Astrocyte of the spinal cord (primary cell): Measurements from ENCODE around the gene PPA1.
"Not testable (repeated sequence)": the region's sequence is repeated elsewhere in the genome, so short reads cannot be mapped to it uniquely, and the experiment has no call there.

Experiments used
- DNase-seq: peaks from one replicate; pipeline ENCODE4 v3.0.0; 2011; ENCODE audit warnings: low read depth, low spot score
- H3K4me3 ChIP-seq: 2 replicates; pipeline ENCODE4 v1.5.1; 2011; ENCODE audit warnings: low read depth, mild to moderate bottlenecking, low read length, moderate library complexity
- in situ Hi-C: cut with HindIII; loops from 2 replicates; pipeline ENCODE4 v1.10.0; 2017; ENCODE audit warnings: low sequenced_read_pairs
- TF ChIP-seq, protein P1 (sequence below): IDR thresholded peaks from 2 replicates; pipeline ENCODE4 v1.5.1; 2012; ENCODE audit warnings: low read depth, mild to moderate bottlenecking, low read length, inconsistent platforms

PPA1 gene

DNA sequence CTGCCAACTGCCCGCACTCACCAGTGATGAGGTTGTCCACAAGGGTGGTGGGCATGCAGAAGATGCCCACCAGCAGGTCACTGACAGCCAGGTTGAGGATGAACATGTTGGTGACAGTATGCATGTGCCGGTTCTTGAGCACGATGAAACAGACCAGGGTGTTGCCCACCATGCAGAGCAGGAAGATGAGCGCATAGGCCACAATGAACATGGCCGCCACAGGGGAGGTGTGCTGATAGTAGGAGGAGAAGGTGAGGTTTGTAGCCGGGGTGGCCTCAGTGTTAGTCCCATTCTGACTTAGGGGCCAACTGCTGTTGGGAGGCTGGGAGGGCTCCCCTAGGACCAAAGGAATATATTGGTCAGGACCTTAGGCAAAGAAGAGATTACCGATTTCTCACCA is 32.8 kb upstream of the PPA1 start:
- DNase-seq: no peak
- TF ChIP-seq, protein P1, sequence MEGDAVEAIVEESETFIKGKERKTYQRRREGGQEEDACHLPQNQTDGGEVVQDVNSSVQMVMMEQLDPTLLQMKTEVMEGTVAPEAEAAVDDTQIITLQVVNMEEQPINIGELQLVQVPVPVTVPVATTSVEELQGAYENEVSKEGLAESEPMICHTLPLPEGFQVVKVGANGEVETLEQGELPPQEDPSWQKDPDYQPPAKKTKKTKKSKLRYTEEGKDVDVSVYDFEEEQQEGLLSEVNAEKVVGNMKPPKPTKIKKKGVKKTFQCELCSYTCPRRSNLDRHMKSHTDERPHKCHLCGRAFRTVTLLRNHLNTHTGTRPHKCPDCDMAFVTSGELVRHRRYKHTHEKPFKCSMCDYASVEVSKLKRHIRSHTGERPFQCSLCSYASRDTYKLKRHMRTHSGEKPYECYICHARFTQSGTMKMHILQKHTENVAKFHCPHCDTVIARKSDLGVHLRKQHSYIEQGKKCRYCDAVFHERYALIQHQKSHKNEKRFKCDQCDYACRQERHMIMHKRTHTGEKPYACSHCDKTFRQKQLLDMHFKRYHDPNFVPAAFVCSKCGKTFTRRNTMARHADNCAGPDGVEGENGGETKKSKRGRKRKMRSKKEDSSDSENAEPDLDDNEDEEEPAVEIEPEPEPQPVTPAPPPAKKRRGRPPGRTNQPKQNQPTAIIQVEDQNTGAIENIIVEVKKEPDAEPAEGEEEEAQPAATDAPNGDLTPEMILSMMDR: no peak
- in situ Hi-C loops: no loop called here
- no peak overlapping the region for H3K4me3 ChIP-seq

DNA sequence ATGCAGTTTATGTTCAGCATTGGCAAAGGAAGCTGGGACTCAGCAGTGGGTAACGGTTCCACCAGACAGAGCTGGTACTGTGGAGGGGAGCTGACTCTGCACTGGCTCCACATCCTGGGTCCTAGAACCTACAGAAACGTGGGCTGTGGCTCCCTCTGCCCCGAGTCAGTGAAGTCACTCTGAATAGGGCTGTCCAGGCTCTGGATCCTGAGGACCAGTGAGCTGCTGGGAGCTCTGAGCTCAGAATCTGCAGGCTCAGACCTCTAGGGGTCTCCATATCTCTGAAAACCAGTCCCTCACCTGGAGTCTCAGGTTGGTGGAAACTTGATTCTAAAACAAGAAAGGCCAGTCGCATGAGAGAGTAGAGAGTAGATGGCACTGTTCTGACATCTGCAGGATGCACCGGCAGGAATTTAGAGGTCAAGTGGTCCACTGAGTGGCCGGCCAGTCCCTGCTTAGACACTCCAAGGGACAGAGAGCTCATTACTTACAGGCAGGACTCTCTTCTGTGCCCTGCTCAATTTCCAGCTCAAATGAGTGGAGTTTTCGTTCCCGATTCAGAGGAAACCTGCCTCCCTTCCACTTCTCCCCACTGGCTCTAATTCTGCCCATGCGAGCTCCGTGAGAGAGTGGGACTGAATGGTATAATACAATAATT is 31.9 kb upstream of the PPA1 start:
- no peak overlapping the region for H3K4me3 ChIP-seq
- no peak for DNase-seq
- in situ Hi-C loops: no loop called here
- TF ChIP-seq, protein P1: peak; percentile 40

DNA sequence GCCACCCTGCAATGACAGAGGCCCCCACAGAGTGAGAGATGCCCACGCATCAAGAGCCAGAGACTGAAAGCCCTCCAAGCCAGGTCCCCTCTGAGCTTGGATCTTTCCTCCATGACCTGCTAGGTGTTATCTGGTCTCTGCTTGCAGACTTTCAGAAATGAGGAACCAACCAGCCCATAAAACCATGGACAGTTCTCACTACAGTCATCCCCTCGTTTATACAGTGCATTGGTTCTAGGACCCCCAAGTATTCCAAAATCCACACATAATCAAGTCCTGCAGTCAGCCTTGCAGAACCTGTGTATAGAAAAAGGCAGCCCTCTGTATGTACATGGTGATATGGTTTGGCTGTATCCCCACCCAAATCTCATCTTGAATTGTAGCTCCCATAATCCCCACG is 27.5 kb upstream of the PPA1 start:
- no peak for DNase-seq
- in situ Hi-C loops: no loop called here
- TF ChIP-seq, protein P1: no peak
- H3K4me3 ChIP-seq: no peak overlapping the region

DNA sequence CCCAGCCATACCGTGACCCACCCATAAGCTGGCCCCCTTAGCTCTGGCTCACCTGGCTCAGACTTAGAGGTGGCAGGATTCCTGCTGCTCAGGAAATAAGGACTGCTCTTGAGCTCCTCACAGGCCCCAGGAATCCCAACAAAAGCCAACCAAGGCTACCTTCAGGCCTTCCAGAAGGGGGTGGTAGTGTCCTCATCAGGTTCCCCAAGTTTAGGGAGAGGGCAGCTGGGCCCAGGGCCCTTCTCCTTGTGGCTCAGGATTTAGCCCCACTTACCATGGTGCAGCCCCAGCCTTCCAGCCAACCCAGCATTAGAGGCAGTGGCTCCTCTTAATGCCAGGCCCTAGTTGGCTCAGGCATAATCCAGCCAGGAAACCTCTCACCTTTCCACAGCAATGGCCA is 27.0 kb upstream of the PPA1 start:
- in situ Hi-C loops: no loop called here
- TF ChIP-seq, protein P1: no peak
- no peak for DNase-seq
- H3K4me3 ChIP-seq: no peak overlapping the region

DNA sequence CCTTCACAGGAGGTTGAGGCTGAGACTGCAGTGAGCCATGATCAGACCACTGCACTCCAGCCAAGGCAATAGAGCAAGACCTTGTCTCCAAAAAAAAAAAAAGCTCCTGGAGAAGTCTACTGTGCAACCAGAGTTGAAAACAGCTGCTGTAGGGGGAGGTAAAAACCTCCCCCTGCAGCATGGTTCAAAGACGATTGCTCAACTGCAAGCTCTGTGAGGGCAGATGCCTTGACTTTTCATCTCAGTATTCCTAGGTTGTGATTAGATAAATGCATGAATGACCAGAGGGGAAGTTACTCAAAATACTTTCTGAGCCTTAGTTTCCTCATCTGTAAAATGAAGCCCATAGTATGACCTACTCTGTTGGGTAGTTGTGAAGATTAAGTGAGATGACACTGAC is 25.0 kb upstream of the PPA1 start:
- TF ChIP-seq, protein P1: no peak
- in situ Hi-C loops: no loop called here
- no peak for DNase-seq
- no peak overlapping the region for H3K4me3 ChIP-seq

DNA sequence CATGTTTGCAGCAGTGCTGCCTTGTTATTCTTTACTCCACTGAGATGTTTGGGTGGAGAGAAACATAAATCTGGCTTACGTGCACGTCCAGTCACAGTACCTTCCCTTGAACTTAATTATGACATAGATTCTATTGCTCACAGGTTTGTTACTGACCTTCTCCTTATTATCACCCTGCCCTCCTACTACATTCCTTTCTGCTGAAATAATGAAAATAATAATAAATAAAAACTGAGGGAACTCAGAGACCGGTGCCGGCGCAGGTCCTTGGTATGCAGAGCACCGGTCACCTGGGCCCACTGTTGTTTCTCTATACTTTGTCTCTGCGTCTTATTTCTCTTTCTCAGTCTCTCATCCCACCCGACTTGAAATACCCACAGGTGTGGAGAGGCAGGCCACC is 24.6 kb upstream of the PPA1 start:
- in situ Hi-C loops, H3K4me3 ChIP-seq, DNase-seq: not testable (repeated sequence)

DNA sequence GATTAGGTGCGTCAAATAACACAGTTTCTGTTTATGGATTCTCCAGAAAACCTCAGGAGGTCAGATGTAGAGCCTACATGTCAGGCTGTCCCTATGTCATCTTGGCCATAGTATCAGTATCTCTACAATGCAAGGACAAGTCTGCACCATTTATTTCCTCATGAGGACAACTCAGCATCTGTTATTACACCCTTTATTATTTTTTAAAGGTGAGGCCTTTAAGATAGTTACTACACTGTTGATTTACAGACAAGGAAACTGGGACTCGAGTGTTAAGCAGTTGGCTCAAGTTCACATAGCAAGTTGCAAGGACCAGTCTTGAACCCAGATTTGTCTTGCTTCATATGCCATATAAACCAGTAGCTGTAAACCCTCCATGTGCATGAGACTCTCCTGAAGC is 23.2 kb upstream of the PPA1 start:
- TF ChIP-seq, protein P1: no peak
- no peak for DNase-seq
- in situ Hi-C loops: no loop called here
- H3K4me3 ChIP-seq: no peak overlapping the region
